GM12865 (cell line): Measurements from ENCODE around the gene RPL39L.

Source experiments
- DNase-seq: peaks from one replicate; pipeline ENCODE4 v3.0.0; 2010; ENCODE audit warnings: low read depth
- H3K4me3 ChIP-seq: 2 replicates; pipeline ENCODE4 v1.5.1; 2011; ENCODE audit warnings: mild to moderate bottlenecking, low read depth, low read length, control low read depth
- TF ChIP-seq, protein P1 (sequence below): IDR thresholded peaks from 2 replicates; pipeline ENCODE4 v1.5.1; 2011; ENCODE audit warnings: low read length, control low read depth, low read depth, inconsistent platforms; ENCODE audit not compliant: insufficient read depth; ENCODE audit errors: missing control alignments

Gene RPL39L

DNA sequence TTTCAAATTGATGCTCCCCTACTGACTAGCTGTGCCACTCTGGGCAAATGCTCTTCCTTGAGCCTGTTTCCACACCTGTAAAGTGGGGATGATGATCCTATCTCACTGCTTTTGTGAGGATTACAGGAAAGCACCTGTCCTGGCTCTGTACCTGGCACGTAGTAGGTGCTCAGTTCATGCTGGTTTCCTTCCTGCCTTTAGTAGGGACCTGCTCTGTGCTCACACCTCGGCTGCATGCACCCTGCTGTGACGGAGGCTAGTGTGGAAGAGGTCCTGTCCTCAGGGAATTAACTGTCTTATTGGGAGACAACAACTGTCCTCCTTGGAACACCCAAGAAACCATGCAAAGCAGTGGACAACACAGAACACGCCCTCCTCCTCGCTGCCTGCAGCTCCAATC is 61.8 kb downstream of the RPL39L start:
- TF ChIP-seq, protein P1, sequence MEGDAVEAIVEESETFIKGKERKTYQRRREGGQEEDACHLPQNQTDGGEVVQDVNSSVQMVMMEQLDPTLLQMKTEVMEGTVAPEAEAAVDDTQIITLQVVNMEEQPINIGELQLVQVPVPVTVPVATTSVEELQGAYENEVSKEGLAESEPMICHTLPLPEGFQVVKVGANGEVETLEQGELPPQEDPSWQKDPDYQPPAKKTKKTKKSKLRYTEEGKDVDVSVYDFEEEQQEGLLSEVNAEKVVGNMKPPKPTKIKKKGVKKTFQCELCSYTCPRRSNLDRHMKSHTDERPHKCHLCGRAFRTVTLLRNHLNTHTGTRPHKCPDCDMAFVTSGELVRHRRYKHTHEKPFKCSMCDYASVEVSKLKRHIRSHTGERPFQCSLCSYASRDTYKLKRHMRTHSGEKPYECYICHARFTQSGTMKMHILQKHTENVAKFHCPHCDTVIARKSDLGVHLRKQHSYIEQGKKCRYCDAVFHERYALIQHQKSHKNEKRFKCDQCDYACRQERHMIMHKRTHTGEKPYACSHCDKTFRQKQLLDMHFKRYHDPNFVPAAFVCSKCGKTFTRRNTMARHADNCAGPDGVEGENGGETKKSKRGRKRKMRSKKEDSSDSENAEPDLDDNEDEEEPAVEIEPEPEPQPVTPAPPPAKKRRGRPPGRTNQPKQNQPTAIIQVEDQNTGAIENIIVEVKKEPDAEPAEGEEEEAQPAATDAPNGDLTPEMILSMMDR, result no peak

DNA sequence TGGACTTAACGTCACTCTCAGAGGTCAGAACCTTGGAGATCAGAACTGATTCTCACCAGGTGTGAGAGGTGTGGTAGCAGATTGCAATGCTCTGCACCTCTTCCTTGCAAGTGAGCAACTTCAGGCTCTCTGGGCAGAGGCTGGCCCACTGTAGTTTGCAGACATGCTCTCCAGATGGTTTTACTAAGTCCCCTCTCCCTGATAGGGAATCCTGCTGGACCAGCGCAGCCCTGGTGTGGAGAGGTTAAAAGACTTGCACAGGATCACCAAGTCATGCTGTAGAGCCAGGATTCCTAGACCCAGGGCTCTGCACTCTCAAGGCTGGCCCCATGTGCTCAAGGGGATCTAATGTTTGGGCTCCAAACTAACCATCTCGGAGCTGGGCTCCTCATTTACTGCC is 62.2 kb downstream of the RPL39L start:
- H3K4me3 ChIP-seq, result no peak overlapping the region
- TF ChIP-seq, protein P1, result no peak
- no peak for DNase-seq

More for the DNA sequence above, 61.8 kb downstream of the RPL39L start:
- H3K4me3 ChIP-seq, result no peak overlapping the region
- no peak for DNase-seq

DNA sequence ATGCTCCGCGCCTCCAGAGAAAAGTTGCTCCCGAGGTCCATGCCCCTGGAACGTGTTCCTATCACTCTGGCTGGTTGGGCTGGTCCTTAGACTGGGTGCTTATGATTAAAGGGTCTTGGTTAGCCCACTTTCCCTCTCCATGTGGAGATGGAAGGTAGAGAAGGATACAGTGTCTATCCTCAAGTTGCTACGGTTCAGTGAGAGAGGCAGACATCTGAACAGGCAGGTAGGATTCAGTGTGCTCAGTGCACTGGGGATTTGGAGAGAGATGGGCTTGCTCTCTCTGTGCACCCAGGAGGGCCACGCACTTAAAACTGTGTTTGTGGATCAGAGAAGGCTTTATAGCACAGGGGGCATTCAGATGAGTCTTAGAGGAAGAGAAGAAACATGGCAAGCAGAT is 63.0 kb downstream of the RPL39L start:
- DNase-seq, result peak; percentile 5
- no peak overlapping the region for H3K4me3 ChIP-seq
- TF ChIP-seq, protein P1, result no peak

DNA sequence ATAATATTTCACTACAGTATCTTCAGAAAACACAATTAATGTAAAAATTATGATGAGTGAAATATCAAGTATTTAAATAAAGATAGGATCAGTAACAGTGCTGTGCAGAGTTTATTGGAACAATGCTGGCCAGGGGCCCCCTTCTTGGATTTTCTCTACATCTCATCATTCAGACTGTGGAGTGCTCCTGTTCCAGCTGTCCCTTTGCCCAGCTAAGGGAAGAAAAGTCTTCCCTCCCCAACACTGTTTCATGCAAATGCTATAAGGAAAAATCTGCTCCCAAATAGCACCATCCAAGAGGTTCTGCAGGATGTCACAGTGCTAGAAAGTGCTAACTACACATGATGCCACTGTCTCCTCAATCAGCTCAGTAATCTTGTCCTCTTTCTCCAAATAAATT is 64.5 kb downstream of the RPL39L start:
- DNase-seq, result no peak
- TF ChIP-seq, protein P1, result no peak
- H3K4me3 ChIP-seq, result no peak overlapping the region

DNA sequence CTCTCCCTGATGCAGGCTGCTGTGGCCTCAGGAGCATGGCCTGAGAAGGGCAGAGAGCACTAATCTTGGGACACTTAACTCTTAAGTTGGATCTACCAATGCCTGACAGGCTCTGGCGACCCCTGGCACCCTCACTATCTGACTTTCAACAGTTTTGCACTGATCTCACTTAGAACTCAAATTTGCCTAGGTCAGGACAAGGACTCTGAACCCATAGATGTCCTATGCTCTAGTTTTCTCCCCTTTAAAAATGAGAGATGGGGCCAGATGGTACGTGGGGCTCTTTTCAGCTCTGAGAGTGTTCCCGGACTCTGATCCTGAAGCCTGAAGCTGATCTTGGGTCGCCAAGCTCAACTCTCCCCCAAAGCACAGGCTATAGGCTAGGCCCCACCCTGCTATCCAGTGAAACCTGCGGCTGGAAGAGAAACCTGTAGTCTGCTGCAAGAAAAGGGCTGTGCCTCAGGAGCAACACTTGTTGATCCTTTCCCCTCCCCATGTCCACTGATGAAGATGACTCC is 65.7 kb downstream of the RPL39L start:
- TF ChIP-seq, protein P1, result no peak
- no peak overlapping the region for H3K4me3 ChIP-seq
- DNase-seq, result no peak

DNA sequence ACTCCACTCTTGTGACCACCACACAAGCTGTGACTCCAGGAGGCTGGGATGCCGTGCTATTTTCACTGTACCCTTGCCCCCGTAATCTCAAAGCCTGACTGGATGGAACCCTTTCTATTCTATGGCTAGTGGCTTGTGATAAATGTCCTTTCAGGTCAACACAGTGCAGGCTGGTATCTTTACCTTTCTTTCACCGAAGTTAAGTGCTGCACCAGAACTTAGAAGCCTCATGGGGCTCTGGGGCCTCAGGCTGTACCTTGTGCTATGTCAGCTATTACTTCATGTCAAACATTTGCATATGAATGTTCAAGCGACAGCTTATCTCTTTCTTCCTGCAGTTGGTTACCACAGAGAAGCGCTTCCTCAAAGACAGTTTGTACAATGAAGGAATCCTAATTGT is 66.8 kb downstream of the RPL39L start:
- TF ChIP-seq, protein P1, result no peak
- H3K4me3 ChIP-seq, result no peak overlapping the region
- peak; percentile 31 for DNase-seq

DNA sequence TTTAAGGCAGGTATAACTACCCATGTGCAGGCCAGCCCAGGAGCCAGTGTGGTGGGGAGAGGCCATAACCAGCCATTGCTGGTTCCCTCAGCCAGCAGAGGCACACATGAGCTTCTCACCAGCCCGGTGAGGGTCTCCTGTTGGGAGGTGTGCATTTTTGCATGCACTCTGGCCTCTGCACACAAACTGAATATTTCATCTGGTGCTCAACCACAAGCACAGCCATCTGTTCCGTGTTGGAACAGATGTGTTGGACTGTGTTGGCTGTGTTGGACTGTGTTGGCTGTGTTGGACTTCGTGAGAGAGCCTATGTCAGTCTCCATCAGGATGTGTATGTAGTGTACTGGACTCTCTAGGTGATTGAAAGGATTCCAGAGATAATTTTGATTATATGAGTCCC is 67.2 kb downstream of the RPL39L start:
- peak; percentile 22 for DNase-seq
- no peak overlapping the region for H3K4me3 ChIP-seq
- TF ChIP-seq, protein P1, result no peak
